ENCODE data around the gene OSGEPL1.

The OSGEPL1 gene, protein sequence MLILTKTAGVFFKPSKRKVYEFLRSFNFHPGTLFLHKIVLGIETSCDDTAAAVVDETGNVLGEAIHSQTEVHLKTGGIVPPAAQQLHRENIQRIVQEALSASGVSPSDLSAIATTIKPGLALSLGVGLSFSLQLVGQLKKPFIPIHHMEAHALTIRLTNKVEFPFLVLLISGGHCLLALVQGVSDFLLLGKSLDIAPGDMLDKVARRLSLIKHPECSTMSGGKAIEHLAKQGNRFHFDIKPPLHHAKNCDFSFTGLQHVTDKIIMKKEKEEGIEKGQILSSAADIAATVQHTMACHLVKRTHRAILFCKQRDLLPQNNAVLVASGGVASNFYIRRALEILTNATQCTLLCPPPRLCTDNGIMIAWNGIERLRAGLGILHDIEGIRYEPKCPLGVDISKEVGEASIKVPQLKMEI

GRCh38 chr2:189762551-189763298, at the start of gene OSGEPL1:
Gene OSGEPL1 (minus strand): TSS chr2:189762792. CDS start chr2:189761640, 1,152 bp downstream.
- peak; percentile 96 for DNase-seq (ENCODE audit: low read depth)
- TF ChIP-seq POLR2A (IDR thresholded peaks at IDR 0.05; ENCODE audit: extremely low read depth, insufficient read length) (peak; percentile 81), CTCF (IDR thresholded peaks at IDR 0.05; ENCODE audit: low read depth, low read length) (peak; percentile 64), MYC (IDR thresholded peaks at IDR 0.05; ENCODE audit: low read depth, low read length) (peak; percentile 84)
- TF ChIP-seq, protein P1, sequence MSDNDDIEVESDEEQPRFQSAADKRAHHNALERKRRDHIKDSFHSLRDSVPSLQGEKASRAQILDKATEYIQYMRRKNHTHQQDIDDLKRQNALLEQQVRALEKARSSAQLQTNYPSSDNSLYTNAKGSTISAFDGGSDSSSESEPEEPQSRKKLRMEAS (IDR thresholded peaks at IDR 0.05; ENCODE audit: low read depth, low read length): peak; percentile 92
- H3K4me3 ChIP-seq (ENCODE audit: low read depth, low read length): peak within 1 kb of the TSS; percentile 97

DNA sequence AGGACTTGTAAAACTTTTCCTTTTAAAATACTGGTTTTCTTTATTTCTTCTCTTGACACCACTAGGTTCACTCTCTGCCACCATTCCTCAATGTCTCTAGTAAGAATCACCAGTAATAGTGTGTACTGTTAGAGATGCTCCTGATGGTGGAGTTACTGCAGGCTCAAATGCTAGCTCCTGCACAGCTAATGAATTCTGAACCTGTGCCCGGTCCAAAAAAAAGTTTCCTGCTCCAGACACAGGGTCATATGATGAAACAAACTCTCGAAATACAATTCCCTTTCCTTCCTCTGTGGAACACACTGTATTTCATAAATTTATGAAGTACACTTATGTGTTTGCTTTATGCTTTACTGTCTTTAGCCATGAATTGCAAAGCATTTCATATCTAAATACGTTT, 40.8 kb upstream of the OSGEPL1 start:
- no peak for DNase-seq (ENCODE audit: low read depth)
- TF ChIP-seq POLR2A (IDR thresholded peaks at IDR 0.05; ENCODE audit: extremely low read depth, insufficient read length) (no peak), CTCF (IDR thresholded peaks at IDR 0.05; ENCODE audit: low read depth, low read length) (no peak), MYC (IDR thresholded peaks at IDR 0.05; ENCODE audit: low read depth, low read length) (no peak)
- TF ChIP-seq, protein P1 (IDR thresholded peaks at IDR 0.05; ENCODE audit: low read depth, low read length): no peak
- H3K4me3 ChIP-seq (ENCODE audit: low read depth, low read length): no peak overlapping the region

DNA sequence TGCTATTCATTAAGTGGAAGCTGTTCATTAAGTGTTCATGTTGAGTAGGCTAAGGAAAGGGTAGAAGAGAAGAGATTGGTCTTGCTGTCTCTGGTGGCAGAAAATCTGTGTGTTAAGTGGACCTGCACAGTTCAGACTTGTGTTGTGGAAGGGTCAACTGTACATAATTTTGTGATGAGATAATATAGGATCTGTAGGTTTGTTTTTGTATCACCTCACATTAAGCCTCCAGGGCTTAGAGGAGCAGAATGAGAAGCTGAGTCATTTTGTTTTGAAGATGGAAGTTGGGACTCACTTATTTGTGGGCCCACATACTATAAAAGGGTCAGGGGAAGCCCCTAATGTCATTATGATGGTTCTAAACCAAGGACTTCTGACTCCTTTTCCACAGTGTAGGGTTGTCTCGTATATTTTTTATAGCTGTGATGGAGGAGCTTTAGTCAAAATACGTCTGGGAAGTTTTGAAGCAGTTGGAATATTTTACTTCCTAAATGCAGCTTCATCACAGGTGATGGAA, 39.9 kb upstream of the OSGEPL1 start:
- H3K4me3 ChIP-seq (ENCODE audit: low read depth, low read length): no peak overlapping the region
- DNase-seq (ENCODE audit: low read depth): no peak
- TF ChIP-seq CTCF (IDR thresholded peaks at IDR 0.05; ENCODE audit: low read depth, low read length) (no peak), MYC (IDR thresholded peaks at IDR 0.05; ENCODE audit: low read depth, low read length) (no peak), POLR2A (IDR thresholded peaks at IDR 0.05; ENCODE audit: extremely low read depth, insufficient read length) (no peak)
- TF ChIP-seq, protein P1 (IDR thresholded peaks at IDR 0.05; ENCODE audit: low read depth, low read length): no peak

DNA sequence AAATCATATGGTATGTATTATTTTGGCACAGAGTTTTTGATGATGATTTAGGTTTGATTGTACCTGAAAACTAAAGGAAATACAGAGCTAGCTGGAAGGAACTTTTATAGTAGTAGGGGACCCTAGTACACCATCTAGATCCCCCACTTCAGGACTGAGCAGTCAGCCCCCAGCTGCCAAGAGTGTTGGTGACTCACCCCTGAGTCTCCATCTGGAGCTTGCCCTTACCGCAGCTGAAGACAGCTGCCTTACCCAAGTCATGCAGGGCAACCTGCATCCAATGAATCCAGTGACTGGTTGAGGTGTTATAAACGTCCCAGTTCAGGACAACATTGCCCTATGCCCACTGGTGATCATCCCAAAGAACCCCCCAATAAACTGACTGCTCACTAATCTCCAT, 36.9 kb upstream of the OSGEPL1 start:
- peak; percentile 8 for DNase-seq (ENCODE audit: low read depth)
- TF ChIP-seq MYC (IDR thresholded peaks at IDR 0.05; ENCODE audit: low read depth, low read length): no peak
- no peak for TF ChIP-seq CTCF (IDR thresholded peaks at IDR 0.05; ENCODE audit: low read depth, low read length)
- TF ChIP-seq, protein P1 (IDR thresholded peaks at IDR 0.05; ENCODE audit: low read depth, low read length): no peak
- TF ChIP-seq POLR2A (IDR thresholded peaks at IDR 0.05; ENCODE audit: extremely low read depth, insufficient read length): no peak

DNA sequence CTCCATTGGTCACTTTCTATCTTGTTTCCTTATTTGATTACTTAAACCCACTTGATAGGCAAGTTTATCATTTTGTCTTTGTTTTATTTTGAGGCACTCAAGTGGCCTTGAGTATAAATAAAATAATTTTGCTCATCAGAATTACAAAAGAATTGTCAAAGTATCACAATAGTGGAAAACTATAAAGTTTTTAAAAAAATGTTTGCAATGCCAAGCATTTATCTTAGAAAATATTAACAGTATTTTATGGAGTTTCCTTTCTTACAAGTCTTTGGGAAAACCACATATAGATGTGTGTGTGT, 36.4 kb upstream of the OSGEPL1 start:
- TF ChIP-seq MYC (IDR thresholded peaks at IDR 0.05; ENCODE audit: low read depth, low read length) (no peak), POLR2A (IDR thresholded peaks at IDR 0.05; ENCODE audit: extremely low read depth, insufficient read length) (no peak), CTCF (IDR thresholded peaks at IDR 0.05; ENCODE audit: low read depth, low read length) (no peak)
- TF ChIP-seq, protein P1 (IDR thresholded peaks at IDR 0.05; ENCODE audit: low read depth, low read length): no peak
- no peak overlapping the region for H3K4me3 ChIP-seq (ENCODE audit: low read depth, low read length)
- no peak for DNase-seq (ENCODE audit: low read depth)

More for the DNA sequence above, 36.9 kb upstream of the OSGEPL1 start:
- no peak overlapping the region for H3K4me3 ChIP-seq (ENCODE audit: low read depth, low read length)

All from NB4 (cell line).